Astrocyte (in vitro differentiated cells and primary cell): ENCODE results near the gene BUB3.

Source experiments
- CTCF ChIP-seq: IDR thresholded peaks from 2 replicates; pipeline ENCODE4 v1.5.1; 2011; ENCODE audit warnings: low read depth, mild to moderate bottlenecking, inconsistent platforms, low read length, moderate library complexity; ENCODE audit not compliant: insufficient read depth
- EZH2 ChIP-seq: IDR thresholded peaks from 2 replicates; pipeline ENCODE4 v1.6.1; 2012; ENCODE audit warnings: mild to moderate bottlenecking, low read length, inconsistent platforms; ENCODE audit not compliant: insufficient read depth

GRCh38 chr10:123194056-123194455, 39.9 kb downstream of the BUB3 start:
- TF ChIP-seq CTCF (no peak), EZH2 (no peak)
